Adipocyte (in vitro differentiated cells): ENCODE measurements around the gene FSCB.
"Not testable (repeated sequence)": the region's sequence is repeated elsewhere in the genome, so short reads cannot be mapped to it uniquely, and the experiment has no call there.

Experiments used
- DNase-seq: peaks from one replicate; pipeline ENCODE4 v3.0.0-alpha.2; 2015; ENCODE audit warnings: low read depth
- H3K27me3 ChIP-seq: replicated peaks from 2 replicates; pipeline ENCODE4 v1.7.0; 2013; ENCODE audit warnings: mild to moderate bottlenecking, low read length, moderate library complexity; ENCODE audit not compliant: control insufficient read depth, insufficient read depth
- H3K36me3 ChIP-seq: 2 replicates; pipeline ENCODE4 v1.7.0; 2013; ENCODE audit warnings: low read length, mild to moderate bottlenecking, moderate library complexity; ENCODE audit not compliant: control insufficient read depth, insufficient read depth, severe bottlenecking
- H3K4me1 ChIP-seq: 2 replicates; pipeline ENCODE4 v1.7.0; 2013; ENCODE audit warnings: mild to moderate bottlenecking, low read length, moderate library complexity; ENCODE audit not compliant: control insufficient read depth, insufficient read depth
- H3K4me3 ChIP-seq: 2 replicates; pipeline ENCODE4 v1.7.0; 2013; ENCODE audit warnings: mild to moderate bottlenecking, low read length, moderate library complexity
- H3K9ac ChIP-seq: 2 replicates; pipeline ENCODE4 v1.7.0; 2013; ENCODE audit warnings: mild to moderate bottlenecking, low read length, moderate library complexity
- H3K9me3 ChIP-seq: 2 replicates; pipeline ENCODE4 v1.7.0; 2013; ENCODE audit warnings: mild to moderate bottlenecking, low read length, moderate library complexity; ENCODE audit not compliant: control insufficient read depth

The FSCB gene, protein sequence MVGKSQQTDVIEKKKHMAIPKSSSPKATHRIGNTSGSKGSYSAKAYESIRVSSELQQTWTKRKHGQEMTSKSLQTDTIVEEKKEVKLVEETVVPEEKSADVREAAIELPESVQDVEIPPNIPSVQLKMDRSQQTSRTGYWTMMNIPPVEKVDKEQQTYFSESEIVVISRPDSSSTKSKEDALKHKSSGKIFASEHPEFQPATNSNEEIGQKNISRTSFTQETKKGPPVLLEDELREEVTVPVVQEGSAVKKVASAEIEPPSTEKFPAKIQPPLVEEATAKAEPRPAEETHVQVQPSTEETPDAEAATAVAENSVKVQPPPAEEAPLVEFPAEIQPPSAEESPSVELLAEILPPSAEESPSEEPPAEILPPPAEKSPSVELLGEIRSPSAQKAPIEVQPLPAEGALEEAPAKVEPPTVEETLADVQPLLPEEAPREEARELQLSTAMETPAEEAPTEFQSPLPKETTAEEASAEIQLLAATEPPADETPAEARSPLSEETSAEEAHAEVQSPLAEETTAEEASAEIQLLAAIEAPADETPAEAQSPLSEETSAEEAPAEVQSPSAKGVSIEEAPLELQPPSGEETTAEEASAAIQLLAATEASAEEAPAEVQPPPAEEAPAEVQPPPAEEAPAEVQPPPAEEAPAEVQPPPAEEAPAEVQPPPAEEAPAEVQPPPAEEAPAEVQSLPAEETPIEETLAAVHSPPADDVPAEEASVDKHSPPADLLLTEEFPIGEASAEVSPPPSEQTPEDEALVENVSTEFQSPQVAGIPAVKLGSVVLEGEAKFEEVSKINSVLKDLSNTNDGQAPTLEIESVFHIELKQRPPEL

GRCh38 chr14:44507183-44507582 lies at the start of gene FSCB:
FSCB (minus strand) TSS chr14:44507283; CDS start chr14:44506987, 296 bp downstream.
- no peak for DNase-seq
- no peak within 1 kb of the TSS for H3K9ac ChIP-seq
- no peak within 1 kb of the TSS for H3K4me3 ChIP-seq
- peaks cover 4% of the 10 kb centered on the region for H3K27me3 ChIP-seq
- H3K9me3 ChIP-seq: no peaks in the 10 kb centered on the region
- no peaks in the 10 kb centered on the region for H3K36me3 ChIP-seq
- H3K4me1 ChIP-seq: no peaks in the 10 kb centered on the region

DNA sequence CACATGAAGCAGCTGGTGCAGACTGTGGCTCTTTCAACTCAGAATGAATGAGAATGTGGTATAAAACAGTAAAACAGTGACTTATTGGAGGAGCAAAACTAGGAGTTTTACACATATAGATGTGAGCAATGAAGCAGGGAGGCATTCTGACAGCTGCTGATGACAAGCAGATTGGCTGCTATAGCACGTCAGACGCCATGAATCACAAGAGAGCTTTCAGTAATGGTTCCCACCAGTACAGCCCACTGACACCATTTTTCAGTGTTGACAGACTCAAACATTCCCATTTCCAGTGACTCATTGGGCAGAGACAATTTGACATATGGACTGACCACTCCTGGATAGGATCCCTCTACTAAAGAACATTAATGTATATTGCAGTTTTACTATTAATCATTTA lies 24.6 kb upstream of the FSCB start:
- DNase-seq: no peak
- Histone ChIP-seq H3K9ac (no peak overlapping the region), H3K4me1 (peaks cover 15% of the 10 kb centered on the region), H3K4me3 (no peak overlapping the region), H3K27me3 (no peaks in the 10 kb centered on the region), H3K9me3 (no peaks in the 10 kb centered on the region), H3K36me3 (no peaks in the 10 kb centered on the region)

DNA sequence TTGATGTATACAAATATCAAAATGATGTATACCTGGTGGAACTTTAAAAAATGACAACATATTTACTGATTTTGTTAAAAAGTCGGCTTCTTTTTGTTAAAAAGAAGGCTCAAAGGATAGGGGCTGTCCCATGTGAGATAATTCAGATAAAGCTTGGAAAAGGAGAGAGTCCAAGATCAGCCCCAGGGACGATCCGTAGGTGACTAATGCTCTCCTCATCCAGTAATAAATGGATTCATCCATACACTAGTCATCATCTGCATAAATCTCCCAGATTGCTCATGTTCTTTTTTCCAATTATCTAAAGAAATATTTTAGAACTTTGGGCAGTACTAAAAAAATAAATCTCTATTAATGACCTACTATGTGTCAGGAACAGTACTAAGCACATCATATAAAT lies 23.4 kb upstream of the FSCB start:
- Histone ChIP-seq H3K27me3 (no peaks in the 10 kb centered on the region), H3K9me3 (no peaks in the 10 kb centered on the region), H3K36me3 (no peaks in the 10 kb centered on the region), H3K4me3 (no peak overlapping the region), H3K4me1 (peaks cover 15% of the 10 kb centered on the region), H3K9ac (no peak overlapping the region)
- no peak for DNase-seq

DNA sequence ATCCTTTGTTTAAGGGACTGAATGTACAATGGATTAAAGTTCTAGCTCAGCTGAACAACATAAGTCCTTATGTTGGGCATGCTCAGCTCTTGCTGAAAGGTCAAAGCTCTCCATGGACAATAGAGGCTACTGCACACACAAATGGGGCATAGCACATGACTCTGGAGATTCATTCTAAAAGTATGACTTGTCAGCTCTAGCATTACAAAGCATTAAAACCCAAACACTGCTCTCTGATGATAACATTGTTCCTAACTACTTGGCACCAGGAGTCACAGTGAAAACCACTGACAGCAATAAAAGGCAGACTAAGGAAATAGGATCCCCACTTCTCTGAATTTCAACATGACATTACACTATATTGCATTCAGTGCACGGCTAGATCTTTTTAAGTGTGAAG lies 21.9 kb upstream of the FSCB start:
- H3K4me1 ChIP-seq: peaks cover 15% of the 10 kb centered on the region
- no peaks in the 10 kb centered on the region for H3K36me3 ChIP-seq
- no peak overlapping the region for H3K4me3 ChIP-seq
- no peaks in the 10 kb centered on the region for H3K27me3 ChIP-seq
- H3K9ac ChIP-seq: no peak overlapping the region
- H3K9me3 ChIP-seq: no peaks in the 10 kb centered on the region
- DNase-seq: no peak

DNA sequence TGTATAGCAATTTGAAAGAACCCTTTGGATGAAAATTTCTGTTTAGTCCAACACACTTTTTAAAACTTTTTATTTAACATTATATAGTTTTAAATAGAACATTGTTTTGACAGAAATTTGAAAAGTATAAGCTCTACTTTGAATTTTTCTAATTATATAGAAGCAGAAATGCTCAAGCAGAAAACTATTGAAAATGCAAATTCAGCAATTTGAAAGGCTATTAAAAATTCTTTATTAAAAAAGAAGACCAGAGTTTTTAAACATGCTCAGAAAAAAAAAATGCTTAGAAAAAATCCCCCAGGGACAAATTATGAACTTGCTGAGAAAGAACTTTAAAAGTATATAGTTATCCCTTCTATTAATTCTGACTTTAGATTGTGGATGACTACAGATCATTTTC lies 21.1 kb upstream of the FSCB start:
- Histone ChIP-seq H3K4me3 (no peak overlapping the region), H3K9me3 (no peaks in the 10 kb centered on the region), H3K4me1 (peaks cover 15% of the 10 kb centered on the region), H3K36me3 (no peaks in the 10 kb centered on the region), H3K9ac (no peak overlapping the region), H3K27me3 (no peaks in the 10 kb centered on the region)
- no peak for DNase-seq

DNA sequence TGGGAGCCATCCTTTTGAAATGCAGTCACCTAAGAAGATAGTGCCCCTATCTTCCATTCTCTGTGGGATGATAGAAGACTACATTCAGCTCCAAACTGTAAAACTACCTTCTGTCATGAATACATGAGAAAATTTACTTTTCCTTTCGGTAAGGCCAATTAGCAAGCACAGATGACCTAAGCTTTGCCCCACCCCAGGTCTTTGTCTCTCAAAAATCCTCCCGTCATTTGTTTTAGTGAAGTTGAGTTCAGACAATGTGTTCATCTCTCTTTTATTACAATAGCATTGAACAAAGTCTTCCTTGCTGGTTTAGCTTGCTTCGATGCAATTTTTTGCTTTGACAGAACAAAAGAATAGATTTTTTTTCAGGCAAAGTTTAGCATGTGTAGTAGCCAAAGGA lies 18.2 kb upstream of the FSCB start:
- Histone ChIP-seq H3K9me3 (peaks cover 3% of the 10 kb centered on the region), H3K4me1 (peaks cover 15% of the 10 kb centered on the region), H3K9ac (no peak overlapping the region), H3K36me3 (no peaks in the 10 kb centered on the region), H3K27me3 (no peaks in the 10 kb centered on the region), H3K4me3 (no peak overlapping the region)
- no peak for DNase-seq

DNA sequence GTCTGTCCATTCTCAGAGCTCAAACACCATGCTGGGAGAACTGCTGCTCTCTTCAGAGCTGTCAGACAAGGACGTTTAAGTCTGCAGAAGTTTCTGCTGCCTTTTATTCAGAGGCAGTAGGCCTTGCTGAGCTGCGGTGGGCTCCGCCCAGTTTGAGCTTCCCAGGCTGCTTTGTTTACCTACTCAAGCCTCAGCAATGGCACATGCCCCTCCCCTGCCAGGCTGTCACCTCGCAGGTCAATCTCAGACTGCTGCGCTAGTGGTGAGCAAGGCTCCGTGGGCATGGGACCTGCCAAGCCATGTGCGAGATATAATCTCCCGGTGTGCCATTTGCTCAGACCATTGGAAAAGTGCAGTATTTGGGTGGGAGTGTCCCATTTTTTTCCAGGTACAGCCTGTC lies 8.6 kb upstream of the FSCB start:
- not testable (repeated sequence) for DNase-seq, H3K27me3 ChIP-seq, H3K36me3 ChIP-seq, H3K9ac ChIP-seq, H3K4me3 ChIP-seq, H3K4me1 ChIP-seq
- peaks cover 12% of the 10 kb centered on the region for H3K9me3 ChIP-seq

DNA sequence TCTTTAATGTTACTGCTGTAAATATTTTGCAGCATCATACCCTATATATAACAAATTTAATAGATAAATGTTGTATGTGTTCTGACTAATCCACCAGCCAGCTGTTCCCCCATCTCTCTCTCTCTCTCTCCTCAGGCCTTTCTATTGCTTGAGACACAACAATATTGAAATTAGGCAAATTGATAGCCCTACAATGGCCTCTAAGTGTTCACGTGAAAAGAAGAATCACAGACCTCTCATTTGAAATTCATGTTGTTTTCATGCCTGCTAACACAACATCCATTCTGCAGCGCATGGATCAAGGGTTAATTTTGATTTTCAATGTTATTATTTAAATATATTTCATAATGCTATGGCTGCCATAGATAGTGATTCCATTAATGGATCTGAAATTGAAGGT lies 1.8 kb upstream of the FSCB start:
- no peak overlapping the region for H3K4me3 ChIP-seq
- H3K27me3 ChIP-seq: peaks cover 4% of the 10 kb centered on the region
- no peak for DNase-seq
- H3K4me1 ChIP-seq: no peaks in the 10 kb centered on the region
- H3K9ac ChIP-seq: no peak overlapping the region
- H3K36me3 ChIP-seq: no peaks in the 10 kb centered on the region
- no peaks in the 10 kb centered on the region for H3K9me3 ChIP-seq

DNA sequence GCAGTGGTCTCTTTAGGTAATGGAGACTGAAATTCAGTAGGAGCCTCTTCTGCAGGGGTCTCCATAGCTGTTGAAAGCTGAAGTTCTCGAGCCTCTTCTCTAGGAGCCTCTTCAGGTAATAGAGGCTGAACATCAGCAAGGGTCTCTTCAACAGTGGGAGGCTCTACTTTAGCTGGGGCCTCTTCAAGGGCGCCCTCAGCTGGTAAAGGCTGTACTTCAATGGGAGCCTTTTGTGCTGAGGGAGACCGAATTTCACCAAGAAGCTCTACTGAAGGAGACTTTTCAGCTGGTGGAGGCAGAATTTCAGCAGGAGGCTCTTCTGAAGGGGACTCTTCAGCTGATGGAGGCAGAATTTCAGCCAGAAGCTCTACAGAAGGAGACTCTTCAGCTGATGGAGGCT lies 1.5 kb downstream of the FSCB start:
- DNase-seq: no peak
- no peaks in the 10 kb centered on the region for H3K9me3 ChIP-seq
- H3K4me1 ChIP-seq: no peaks in the 10 kb centered on the region
- no peak overlapping the region for H3K4me3 ChIP-seq
- H3K9ac ChIP-seq: no peak overlapping the region
- peaks cover 4% of the 10 kb centered on the region for H3K27me3 ChIP-seq
- H3K36me3 ChIP-seq: no peaks in the 10 kb centered on the region

- Histone ChIP-seq H3K9me3 (no peaks in the 10 kb centered on the region), H3K27me3 (no peaks in the 10 kb centered on the region), H3K9ac (no peak overlapping the region), H3K4me3 (no peak overlapping the region), H3K36me3 (no peaks in the 10 kb centered on the region), H3K4me1 (no peaks in the 10 kb centered on the region)
- DNase-seq: no peak
Observed at GRCh38 chr14:44497148-44497547, 9.9 kb downstream of the FSCB start.

- no peaks in the 10 kb centered on the region for H3K36me3 ChIP-seq
- no peaks in the 10 kb centered on the region for H3K27me3 ChIP-seq
- no peaks in the 10 kb centered on the region for H3K9me3 ChIP-seq
- H3K4me3 ChIP-seq: no peak overlapping the region
- DNase-seq: no peak
- H3K4me1 ChIP-seq: no peaks in the 10 kb centered on the region
- no peak overlapping the region for H3K9ac ChIP-seq
Observed at GRCh38 chr14:44494137-44494536, 12.9 kb downstream of the FSCB start.
